Neuronal stem cell (in vitro differentiated cells): ENCODE measurements around the gene ERC1.

ENCODE experiments used
- DNase-seq: peaks from one replicate; pipeline ENCODE4 v3.0.0-alpha.2; 2013; ENCODE audit warnings: low spot score
- H2AFZ ChIP-seq: one replicate; pipeline ENCODE4 v1.6.1; 2013; ENCODE audit warnings: mild to moderate bottlenecking, low read length, inconsistent platforms
- H2AK5ac ChIP-seq: 2 replicates; pipeline ENCODE4 v1.6.1; 2013; ENCODE audit warnings: low read depth, mild to moderate bottlenecking, inconsistent platforms, low read length, moderate library complexity, mixed read lengths
- H2BK120ac ChIP-seq: 2 replicates; pipeline ENCODE4 v1.6.1; 2013; ENCODE audit warnings: low read depth, mild to moderate bottlenecking, inconsistent platforms, low read length, moderate library complexity, mixed read lengths
- H2BK12ac ChIP-seq: one replicate; pipeline ENCODE4 v1.6.1; 2013; ENCODE audit warnings: low read length, inconsistent platforms
- H2BK15ac ChIP-seq: 2 replicates; pipeline ENCODE4 v1.6.1; 2013; ENCODE audit warnings: mild to moderate bottlenecking, low read length, inconsistent platforms, mixed read lengths
- H2BK5ac ChIP-seq: one replicate; pipeline ENCODE4 v1.6.1; 2013; ENCODE audit warnings: inconsistent platforms, mild to moderate bottlenecking, low read length, moderate library complexity
- H3K14ac ChIP-seq: one replicate; pipeline ENCODE4 v1.6.1; 2013; ENCODE audit warnings: low read length, inconsistent platforms
- H3K18ac ChIP-seq: 2 replicates; pipeline ENCODE4 v1.6.1; 2013; ENCODE audit warnings: low read length, inconsistent platforms
- H3K23ac ChIP-seq: 2 replicates; pipeline ENCODE4 v1.6.1; 2013; ENCODE audit warnings: low read depth, mild to moderate bottlenecking, mixed read lengths, low read length, inconsistent platforms; ENCODE audit not compliant: poor library complexity
- H3K27ac ChIP-seq: replicated peaks from 3 replicates; pipeline ENCODE4 v1.5.1; 2013; ENCODE audit warnings: low read length, inconsistent platforms
- H3K27me3 ChIP-seq, 3 experiments: 2 replicates each; pipeline ENCODE4 v1.6.1; 2013; ENCODE audit warnings: low read length in 3 of 3, mild to moderate bottlenecking in 2 of 3, inconsistent platforms in 1 of 3, low read depth in 1 of 3, mixed read lengths in 1 of 3, moderate library complexity in 1 of 3; ENCODE audit not compliant: control insufficient read depth in 3 of 3, insufficient read depth in 3 of 3
- H3K36me3 ChIP-seq, 2 donors: replicated peaks in 1 of 2; 2 replicates each; pipeline ENCODE4 v1.6.1; 2013; ENCODE audit warnings: low read length in 2 of 2; ENCODE audit not compliant: control insufficient read depth in 2 of 2, insufficient read depth in 2 of 2
- H3K4ac ChIP-seq: 2 replicates; pipeline ENCODE4 v1.6.1; 2013; ENCODE audit warnings: inconsistent platforms, mild to moderate bottlenecking, low read length, moderate library complexity
- H3K4me1 ChIP-seq, 2 donors: 1 replicate in 1 of 2; 2 replicates in 1 of 2; pipeline ENCODE4 v1.6.1; 2013; ENCODE audit warnings: low read length in 2 of 2, low read depth in 1 of 2; ENCODE audit not compliant: control insufficient read depth in 2 of 2, insufficient read depth in 1 of 2
- H3K4me2 ChIP-seq: one replicate; pipeline ENCODE4 v1.6.1; 2013; ENCODE audit warnings: mild to moderate bottlenecking, low read length, inconsistent platforms; ENCODE audit not compliant: insufficient read depth, poor library complexity, severe bottlenecking
- H3K4me3 ChIP-seq, 2 donors: 2 replicates each; pipeline ENCODE4 v1.5.1; 2013; ENCODE audit warnings: low read length in 2 of 2, mild to moderate bottlenecking in 2 of 2, inconsistent platforms in 1 of 2, moderate library complexity in 1 of 2
- H3K79me1 ChIP-seq: one replicate; pipeline ENCODE4 v1.6.1; 2013; ENCODE audit warnings: low read depth, mild to moderate bottlenecking, inconsistent platforms, low read length, moderate library complexity
- H3K9ac ChIP-seq: one replicate; pipeline ENCODE4 v1.6.1; 2013; ENCODE audit warnings: mild to moderate bottlenecking, low read depth, low read length, inconsistent platforms; ENCODE audit not compliant: poor library complexity
- H3K9me3 ChIP-seq, 2 donors: replicated peaks in 1 of 2; 2 replicates each; pipeline versions ENCODE3 to v1.6.1; 2013; ENCODE audit warnings: low read length in 2 of 2, mild to moderate bottlenecking in 2 of 2, inconsistent platforms in 1 of 2, low read depth in 1 of 2, mixed read lengths in 1 of 2, moderate library complexity in 1 of 2; ENCODE audit not compliant: control insufficient read depth in 2 of 2, insufficient read depth in 1 of 2
- H4K8ac ChIP-seq: one replicate; pipeline ENCODE4 v1.6.1; 2013; ENCODE audit warnings: low read depth, mild to moderate bottlenecking, inconsistent platforms, low read length, moderate library complexity
- H4K91ac ChIP-seq: one replicate; pipeline ENCODE4 v1.6.1; 2013; ENCODE audit warnings: low read length, low read depth, mild to moderate bottlenecking, inconsistent platforms; ENCODE audit not compliant: poor library complexity
- WGBS, 2 donors: extraction: QIAGEN DNeasy Blood & Tissue Kit; methylation state at CpG; one replicate each; pipeline ENCODE4 v1.1.7; 2013; ENCODE audit warnings: missing lambda C conversion rate in 2 of 2, mixed read lengths in 1 of 2; ENCODE audit not compliant: insufficient read length in 2 of 2, insufficient replicate concordance in 1 of 2; ENCODE audit errors: extremely low coverage in 2 of 2; 5-methylcytosine and 5-hydroxymethylcytosine counted together

ERC1 gene

GRCh38 chr12:989051-989450 is 2.0 kb upstream of the ERC1 start:
- Histone ChIP-seq H3K79me1 (peaks cover 3% of the 10 kb centered on the region), H4K91ac (no peak overlapping the region), H2BK15ac (no peak overlapping the region), H3K27ac (no peak overlapping the region), H2BK12ac (no peak overlapping the region), H3K23ac (no peak overlapping the region), H3K4me1 (peaks cover 2 to 12% of the 10 kb centered on the region in 2 donors), H2BK120ac (no peak overlapping the region), H3K9me3 (no peaks in the 10 kb centered on the region), H2AFZ (no peak overlapping the region), H3K4me3 (no peak overlapping the region), H2AK5ac (no peak overlapping the region), H2BK5ac (no peak overlapping the region), H3K27me3 (peaks cover 0 to 2% (median 0%) of the 10 kb centered on the region in 3 experiments), H4K8ac (no peak overlapping the region), H3K4me2 (no peak overlapping the region), H3K18ac (no peak overlapping the region), H3K14ac (no peak overlapping the region), H3K36me3 (no peaks in the 10 kb centered on the region), H3K4ac (no peak overlapping the region), H3K9ac (no peak overlapping the region)
- WGBS, 2 donors = no CpG with 5 or more reads among the region's 2 CpGs
- no peak for DNase-seq

- H3K36me3 ChIP-seq = no peaks in the 10 kb centered on the region
These were observed 1.0 kb upstream of the ERC1 start for GRCh38 chr12:989751-990660.

GRCh38 chr12:991350-992333 is 619 bp downstream of the ERC1 start:
- Histone ChIP-seq H3K4me3 (peak overlapping the region; percentile 86 to 87), H3K4ac (no peak overlapping the region), H2AK5ac (no peak overlapping the region), H3K9ac (peak overlapping the region; percentile 93), H3K36me3 (no peaks in the 10 kb centered on the region), H3K4me2 (peak overlapping the region; percentile 59), H3K14ac (no peak overlapping the region), H3K27me3 (peaks cover 0 to 2% (median 0%) of the 10 kb centered on the region in 3 experiments), H2BK15ac (peak overlapping the region; percentile 98), H3K9me3 (no peaks in the 10 kb centered on the region), H2BK5ac (no peak overlapping the region), H2BK12ac (no peak overlapping the region), H4K8ac (no peak overlapping the region), H3K27ac (peak overlapping the region; percentile 67), H3K4me1 (peaks cover 2 to 12% of the 10 kb centered on the region in 2 donors), H2BK120ac (no peak overlapping the region), H3K18ac (peak overlapping the region; percentile 99), H2AFZ (peak overlapping the region; percentile 98), H4K91ac (no peak overlapping the region), H3K23ac (peak overlapping the region; percentile 95), H3K79me1 (peaks cover 3% of the 10 kb centered on the region)
- no CpG with 5 or more reads among the region's 48 CpGs for WGBS, 2 donors
- no peak for DNase-seq

More at GRCh38 chr12:989751-990660, 1.0 kb upstream of the ERC1 start:
- peaks cover 2 to 12% of the 10 kb centered on the region in 2 donors for H3K4me1 ChIP-seq
- peaks cover 0 to 2% (median 0%) of the 10 kb centered on the region in 3 experiments for H3K27me3 ChIP-seq
- peak overlapping the region; percentile 93 for H3K4me2 ChIP-seq
- peak overlapping the region; percentile 98 for H2BK15ac ChIP-seq
- H3K9me3 ChIP-seq = no peaks in the 10 kb centered on the region
- H3K4ac ChIP-seq = peak overlapping the region; percentile 100
- H3K9ac ChIP-seq = peak overlapping the region; percentile 99
- H2BK120ac ChIP-seq = peak overlapping the region; percentile 98
- peak overlapping the region; percentile 99 for H3K18ac ChIP-seq
- peak overlapping the region; percentile 84 for H2BK12ac ChIP-seq
- H3K4me3 ChIP-seq = peak overlapping the region; percentile 79 to 87
- peak overlapping the region; percentile 99 for H4K8ac ChIP-seq
- peak overlapping the region; percentile 99 for H3K14ac ChIP-seq
- H3K23ac ChIP-seq = peak overlapping the region; percentile 95
- peaks cover 3% of the 10 kb centered on the region for H3K79me1 ChIP-seq
- DNase-seq = peak; percentile 21
- peak overlapping the region; percentile 90 for H2AK5ac ChIP-seq
- H3K27ac ChIP-seq = peak overlapping the region; percentile 89
- H2BK5ac ChIP-seq = peak overlapping the region; percentile 96
- WGBS, 2 donors = no CpG with 5 or more reads among the region's 40 CpGs
- H2AFZ ChIP-seq = peak overlapping the region; percentile 98
- peak overlapping the region; percentile 89 for H4K91ac ChIP-seq
